Stimulated activated CD4-positive, alpha-beta T cell treated with anti-CD3 and anti-CD28 coated beads, Interleukin-1b, Interleukin-23, amount 100 ng/mL, for 48 hours (primary cell): ENCODE data around the gene KRTAP5-8.
"Not testable (repeated sequence)": the region's sequence is repeated elsewhere in the genome, so short reads cannot be mapped to it uniquely, and the experiment has no call there.

Experiments used
- DNase-seq: peaks from one replicate; pipeline ENCODE4 v3.0.0-alpha.2; 2020

Gene KRTAP5-8

GRCh38 chr11:71537977-71538665, at the start of gene KRTAP5-8:
TSS of gene KRTAP5-8 (plus strand) at chr11:71538025. CDS start at chr11:71538056, 31 bp downstream.
- DNase-seq, result not testable (repeated sequence)

- no peak for DNase-seq
Measured at GRCh38 chr11:71488681-71489270, 49.0 kb upstream of the KRTAP5-8 start.

GRCh38 chr11:71489311-71490043, 48.3 kb upstream of the KRTAP5-8 start:
- DNase-seq, result peak; percentile 72

DNA sequence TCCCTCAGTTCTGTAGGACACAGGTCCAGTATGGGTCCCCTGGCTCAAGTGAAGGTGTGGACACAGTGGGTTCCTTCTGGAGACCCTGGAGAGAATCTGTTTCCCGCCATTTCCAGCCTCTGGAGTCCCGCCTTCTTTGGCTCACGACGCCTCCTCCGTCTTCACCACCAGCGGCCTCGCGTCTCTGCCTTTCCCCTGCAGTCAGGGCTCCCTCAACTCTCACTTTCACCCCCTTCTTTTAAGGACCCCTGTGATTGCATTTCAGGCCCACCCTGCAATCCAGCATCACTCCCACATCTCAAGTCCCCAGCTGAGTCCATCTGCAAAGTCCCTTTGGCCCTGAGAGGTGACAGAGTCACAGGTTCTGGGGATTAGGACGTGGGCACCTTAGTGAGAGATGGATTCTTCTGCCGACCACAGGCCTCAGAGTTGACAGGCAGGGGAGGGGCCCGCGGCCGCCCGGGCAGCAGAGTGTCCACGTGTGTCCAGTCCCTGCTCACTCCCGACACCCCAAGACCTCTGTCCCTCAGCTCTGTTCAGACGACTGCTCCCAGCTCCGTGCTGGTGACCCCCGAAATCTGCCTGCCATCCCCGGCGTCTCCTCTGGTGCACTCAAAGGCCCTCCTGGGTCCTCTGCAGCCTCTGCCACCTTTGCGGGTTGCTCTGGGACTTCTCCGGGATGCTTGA, 47.6 kb upstream of the KRTAP5-8 start:
- DNase-seq, result no peak

DNA sequence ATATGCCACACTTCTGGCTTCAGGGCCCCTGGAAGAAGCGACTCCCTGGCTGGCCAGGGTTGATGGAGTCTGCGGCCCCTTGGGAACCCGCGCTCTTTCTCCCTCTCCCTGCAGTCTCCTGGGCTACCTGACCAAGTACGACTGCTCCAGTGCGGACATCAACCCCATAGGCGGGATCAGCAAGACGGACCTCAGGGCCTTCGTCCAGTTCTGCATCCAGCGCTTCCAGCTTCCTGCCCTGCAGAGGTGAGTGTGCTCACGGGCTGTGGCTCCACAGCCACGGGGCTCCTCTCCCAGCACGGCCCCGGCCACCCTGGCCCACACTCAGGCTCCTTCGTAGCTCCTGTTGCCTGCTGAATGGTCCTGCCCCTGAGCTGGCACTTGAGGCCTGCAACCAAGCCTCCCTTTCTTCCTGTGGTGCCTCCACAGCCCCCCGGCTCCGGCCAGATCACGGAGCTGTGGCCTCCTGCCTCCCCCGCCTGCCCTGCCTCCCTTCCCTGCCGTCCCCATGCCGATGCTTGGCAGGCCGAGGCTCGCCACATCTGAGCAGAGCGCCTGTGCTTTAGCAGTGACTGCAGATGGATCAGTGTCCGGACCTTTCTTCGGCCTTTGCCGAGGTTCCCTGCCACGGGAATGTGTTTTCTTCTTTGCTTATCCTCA, 47.0 kb upstream of the KRTAP5-8 start:
- no peak for DNase-seq

GRCh38 chr11:71491531-71491930, 46.3 kb upstream of the KRTAP5-8 start:
- DNase-seq, result no peak

DNA sequence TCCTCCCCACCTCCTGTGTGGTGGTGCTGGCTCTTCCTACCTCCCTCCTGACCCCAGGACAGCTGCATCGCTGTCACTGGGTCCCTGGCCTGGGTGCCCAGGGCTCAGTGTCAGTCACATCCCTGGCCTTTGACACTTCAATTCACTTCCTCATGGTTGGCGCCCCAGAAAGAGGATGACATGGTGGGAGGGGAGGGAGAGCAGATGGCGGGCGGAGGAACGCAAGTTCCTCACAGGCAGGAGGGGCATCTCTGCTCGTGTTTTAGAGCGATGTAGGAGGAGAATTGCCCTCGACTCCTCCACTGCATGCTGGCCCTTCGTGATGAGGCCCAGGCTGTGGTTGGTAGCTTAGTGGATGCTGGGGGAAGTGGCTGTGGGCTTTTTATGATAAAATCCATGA, 45.9 kb upstream of the KRTAP5-8 start:
- no peak for DNase-seq

DNA sequence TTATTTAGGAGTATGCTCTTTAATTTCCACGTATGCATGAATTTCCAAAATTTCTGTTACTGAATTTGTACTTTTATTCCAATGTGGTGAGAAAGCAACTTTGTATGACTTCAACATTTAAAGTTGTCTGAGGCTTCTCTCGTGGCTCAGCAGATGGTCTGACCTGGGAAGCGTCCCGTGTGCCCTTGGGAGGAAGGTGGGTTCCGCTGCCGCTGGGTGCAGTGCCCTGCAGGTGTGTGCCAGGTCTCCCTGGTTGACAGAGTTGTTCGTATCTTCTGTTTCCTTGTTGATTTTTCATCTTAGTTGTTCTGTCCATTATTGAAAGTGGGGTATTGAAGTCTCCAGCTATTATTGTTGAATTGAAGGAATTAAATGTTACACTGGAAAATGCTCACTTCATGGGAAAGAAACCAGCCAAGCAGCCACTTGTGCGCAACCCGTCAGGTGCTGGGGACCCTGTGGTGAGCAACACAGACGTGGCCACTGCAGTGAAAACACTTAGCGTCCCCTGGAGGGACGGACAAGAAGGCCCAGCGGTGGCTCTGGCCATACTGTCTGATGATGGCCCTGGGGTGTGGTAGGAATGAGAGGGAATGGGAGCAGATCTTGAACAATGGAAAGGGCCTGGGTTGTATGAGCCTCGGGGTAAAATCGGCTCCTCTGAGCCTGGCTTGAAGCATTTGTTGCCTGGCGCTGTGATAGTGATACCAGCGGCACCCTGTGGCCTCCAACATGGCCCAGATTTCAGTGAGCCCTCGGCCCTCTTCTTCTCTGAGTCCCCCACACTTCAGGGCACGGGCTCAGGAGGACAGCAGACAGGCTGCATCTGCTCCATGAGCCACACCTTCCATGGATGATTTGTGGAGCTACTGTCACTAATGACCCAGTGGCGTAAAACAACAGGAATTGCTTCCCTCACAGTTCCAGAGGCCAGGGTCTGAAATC, 42.3 kb upstream of the KRTAP5-8 start:
- DNase-seq, result no peak

DNA sequence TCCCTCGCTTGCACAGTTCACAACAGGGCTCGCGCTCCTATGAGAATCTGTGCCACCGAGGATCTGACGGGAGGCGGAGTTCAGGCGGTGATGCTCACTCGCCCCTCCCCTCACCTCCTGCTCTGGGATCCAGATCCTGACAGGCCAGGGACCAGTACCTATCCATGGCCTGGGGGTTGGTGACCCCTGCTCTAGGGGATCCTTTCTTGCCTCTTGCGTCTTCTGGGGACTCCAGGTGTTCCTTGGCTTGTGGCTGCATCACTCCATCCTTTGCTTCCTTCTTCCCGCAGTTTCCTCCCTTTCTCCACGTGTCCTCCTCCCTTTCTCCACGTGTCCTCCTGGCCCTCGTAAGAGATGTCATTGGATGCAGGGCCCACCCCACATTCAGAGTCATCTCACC, 41.4 kb upstream of the KRTAP5-8 start:
- no peak for DNase-seq

- no peak for DNase-seq
Measured at GRCh38 chr11:71498091-71498490, 39.7 kb upstream of the KRTAP5-8 start.

- DNase-seq, result no peak
Measured at GRCh38 chr11:71499125-71499524, 38.7 kb upstream of the KRTAP5-8 start.

- no peak for DNase-seq
Measured at GRCh38 chr11:71499546-71499945, 38.3 kb upstream of the KRTAP5-8 start.

DNA sequence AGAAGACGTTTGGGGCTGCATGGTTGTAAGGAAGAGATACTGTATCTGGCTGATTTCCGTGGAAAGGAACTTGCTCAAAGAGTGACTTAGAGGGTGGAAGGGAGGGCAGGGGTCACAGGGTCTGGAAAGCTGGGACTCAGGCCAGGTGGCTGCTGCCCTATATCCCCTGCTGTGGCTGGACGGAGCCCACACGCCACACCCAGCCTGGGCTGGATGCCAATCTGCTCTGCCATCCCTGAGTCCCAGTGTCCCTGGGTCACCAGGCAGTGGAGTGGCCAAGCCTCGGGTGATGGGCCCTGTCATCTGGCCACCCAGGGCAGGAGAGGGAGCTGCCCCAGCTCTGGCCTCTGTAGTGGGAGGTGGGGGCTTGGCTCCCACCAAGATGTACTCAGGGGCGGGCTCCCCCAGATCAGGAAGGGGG, 37.2 kb upstream of the KRTAP5-8 start:
- no peak for DNase-seq

- no peak for DNase-seq
Measured at GRCh38 chr11:71501071-71501985, 36.5 kb upstream of the KRTAP5-8 start.

GRCh38 chr11:71502026-71502425, 35.8 kb upstream of the KRTAP5-8 start:
- DNase-seq, result no peak

DNA sequence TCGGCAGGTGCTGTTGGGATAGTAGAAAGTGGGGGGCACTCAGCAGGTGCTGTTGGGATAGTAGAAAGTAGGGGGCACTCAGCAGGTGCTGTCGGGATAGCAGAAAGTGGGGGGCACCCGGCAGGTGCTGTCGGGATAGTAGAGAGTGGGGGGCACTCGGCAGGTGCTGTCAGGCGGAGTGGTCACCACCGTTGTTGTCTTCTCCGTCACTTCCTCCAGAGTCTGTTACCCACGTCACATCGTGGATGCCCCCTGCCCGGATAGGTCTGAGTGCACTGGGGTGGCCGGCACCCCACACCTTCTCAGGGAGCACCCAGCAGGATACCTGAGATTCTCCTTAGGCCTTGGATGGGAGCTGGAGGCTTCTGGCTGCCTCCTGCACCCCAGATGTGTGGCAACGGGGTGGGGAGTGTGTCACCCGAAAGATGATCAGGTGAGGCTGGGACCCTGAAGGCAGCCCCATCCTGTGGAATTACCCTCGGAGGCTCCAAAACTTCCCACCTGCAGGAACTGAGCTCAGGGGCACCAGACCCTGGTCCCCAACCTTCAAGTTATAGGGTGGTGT, 34.9 kb upstream of the KRTAP5-8 start:
- DNase-seq, result no peak

- no peak for DNase-seq
Measured at GRCh38 chr11:71504531-71504930, 33.3 kb upstream of the KRTAP5-8 start.

- DNase-seq, result no peak
Measured at GRCh38 chr11:71505001-71505400, 32.8 kb upstream of the KRTAP5-8 start.

DNA sequence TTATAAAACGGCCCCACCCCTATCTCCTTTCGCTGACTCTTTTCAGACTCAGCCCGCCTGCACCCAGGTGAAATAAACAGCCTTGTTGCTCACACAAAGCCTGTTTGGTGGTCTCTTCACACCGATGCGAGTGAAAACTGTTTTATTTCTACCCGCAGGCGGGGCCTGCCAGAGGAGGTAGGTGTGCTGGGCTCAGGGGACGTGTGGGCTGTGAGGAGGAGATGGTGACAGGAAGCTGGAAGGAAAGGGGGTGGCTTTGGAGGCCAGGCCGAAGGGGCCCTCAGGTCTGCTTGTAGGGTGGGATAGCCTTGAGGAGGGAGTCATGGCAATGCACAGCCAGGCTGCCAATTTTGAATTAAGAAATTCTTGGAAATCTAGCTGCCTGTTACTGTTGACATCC, 32.0 kb upstream of the KRTAP5-8 start:
- DNase-seq, result no peak

- no peak for DNase-seq
Measured at GRCh38 chr11:71507102-71507501, 30.7 kb upstream of the KRTAP5-8 start.
